GM21423 (cell line): ENCODE results near the gene PTPA.
"Not testable (repeated sequence)": the region's sequence is repeated elsewhere in the genome, so short reads cannot be mapped to it uniquely, and the experiment has no call there.

Source experiments
- ATAC-seq: cut with Tn5 transposase; IDR thresholded peaks from one replicate; pipeline ENCODE4 v1.9.1; 2021; ENCODE audit warnings: mild to moderate bottlenecking, moderate library complexity; ENCODE audit not compliant: unreplicated experiment

Gene PTPA

DNA sequence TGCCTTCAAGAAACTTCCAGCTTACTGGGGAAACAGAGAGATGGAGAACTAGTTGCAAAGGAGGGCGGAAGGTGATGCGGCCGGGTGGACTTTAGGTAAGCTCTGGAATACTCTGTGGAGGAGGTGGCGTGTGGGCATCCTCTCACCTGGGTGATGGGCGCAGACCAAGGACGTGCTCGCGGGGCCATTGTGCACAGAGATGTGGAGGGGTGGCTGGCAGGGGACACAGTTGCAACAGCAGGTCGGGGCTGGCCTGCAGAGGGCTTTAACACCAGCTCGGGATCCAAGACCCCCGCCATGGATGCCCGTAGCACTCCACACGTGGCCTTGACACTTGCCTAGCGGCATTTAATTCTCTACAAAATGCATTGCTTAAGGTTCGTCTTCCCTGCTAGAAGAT, 40.3 kb downstream of the PTPA start:
- no peak for ATAC-seq

DNA sequence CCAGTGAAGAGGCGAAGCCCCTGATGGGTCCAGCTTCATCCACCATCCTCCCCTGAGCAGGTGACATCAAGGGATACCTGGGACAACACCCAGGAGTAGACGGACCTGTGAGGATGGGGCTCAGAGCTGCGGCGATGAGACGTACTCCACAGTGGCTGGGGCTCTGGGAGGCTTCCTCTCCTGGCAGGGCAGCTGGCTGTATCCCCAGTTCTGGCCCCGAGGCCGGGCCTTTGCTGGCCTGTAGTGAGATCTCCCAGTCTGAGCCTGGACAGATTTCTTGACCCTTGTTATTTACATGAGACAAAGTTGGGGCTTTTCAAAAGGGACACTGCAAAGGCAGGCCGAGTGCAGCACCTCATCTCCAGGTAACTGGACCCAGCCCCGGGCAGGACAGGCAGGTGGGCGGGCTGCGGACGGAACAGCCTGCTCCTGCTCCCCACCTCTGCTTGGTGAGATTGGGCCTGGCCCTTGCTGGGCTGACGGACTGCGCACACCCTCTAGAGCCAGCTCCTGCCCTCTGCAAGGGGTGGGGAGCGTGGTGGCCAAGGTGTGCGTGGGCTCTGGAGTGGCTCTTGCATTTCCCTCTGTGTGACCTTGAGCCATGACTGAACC, 43.8 kb downstream of the PTPA start:
- no peak for ATAC-seq

DNA sequence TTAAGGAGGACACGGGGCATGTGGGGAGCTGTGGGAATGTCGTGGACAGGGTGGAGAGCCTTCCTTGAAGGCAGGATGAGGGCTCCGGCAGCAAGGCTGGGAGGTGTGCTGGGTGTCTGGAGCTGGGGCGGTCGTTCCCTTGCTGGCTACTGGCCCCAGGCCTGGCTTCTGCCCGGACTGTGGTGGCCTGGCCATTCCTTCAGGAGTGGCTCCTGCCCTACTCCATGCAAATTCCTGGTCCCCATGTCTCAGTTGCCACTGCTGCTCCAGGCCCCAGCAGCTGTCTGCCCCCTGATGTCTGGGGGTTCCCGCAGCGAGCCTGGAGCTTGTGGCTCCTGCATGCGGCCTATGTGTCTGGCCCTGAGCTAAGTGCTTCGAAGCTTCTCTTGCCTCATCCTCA, 44.9 kb downstream of the PTPA start:
- ATAC-seq: no peak

DNA sequence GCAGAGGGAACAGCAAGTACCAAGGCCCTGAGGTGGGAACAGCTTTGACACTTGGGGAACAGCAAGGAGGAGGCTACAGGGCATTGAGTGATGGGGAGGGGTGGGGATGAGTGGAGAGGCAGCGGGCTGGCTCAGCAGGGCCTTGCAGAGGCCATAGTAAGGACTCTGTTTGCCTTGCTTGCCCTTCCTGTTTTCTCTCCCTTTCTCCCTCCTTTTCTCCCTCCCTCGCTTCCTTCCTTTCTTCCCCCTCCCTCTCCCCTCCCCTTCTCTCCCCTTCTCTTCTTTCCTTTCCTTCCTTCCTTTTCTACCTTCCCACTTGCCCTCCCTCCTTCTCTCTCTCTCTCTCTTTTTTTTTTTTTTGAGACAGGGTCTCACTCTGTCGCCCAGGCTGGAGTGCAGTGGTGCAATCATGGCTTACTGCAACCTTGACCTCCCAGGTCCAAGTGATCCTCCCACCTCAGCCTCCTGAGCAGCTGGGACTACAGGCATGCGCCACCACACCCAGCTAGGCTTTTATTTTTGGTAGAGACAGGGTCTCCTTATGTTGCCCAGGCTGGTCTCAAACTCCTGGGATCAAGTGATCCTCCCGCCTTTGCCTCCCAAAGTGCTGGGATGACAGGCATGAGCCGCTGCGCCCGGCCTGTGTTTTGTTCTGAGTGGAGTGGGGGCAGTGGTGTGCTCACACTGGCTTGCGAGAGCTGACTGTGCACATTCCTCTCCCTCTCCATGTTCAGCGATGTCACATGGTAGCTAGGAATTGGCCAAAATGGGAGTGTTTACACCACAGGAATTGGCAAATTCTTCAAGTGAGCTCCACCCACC, 49.7 kb downstream of the PTPA start:
- ATAC-seq: no peak

DNA sequence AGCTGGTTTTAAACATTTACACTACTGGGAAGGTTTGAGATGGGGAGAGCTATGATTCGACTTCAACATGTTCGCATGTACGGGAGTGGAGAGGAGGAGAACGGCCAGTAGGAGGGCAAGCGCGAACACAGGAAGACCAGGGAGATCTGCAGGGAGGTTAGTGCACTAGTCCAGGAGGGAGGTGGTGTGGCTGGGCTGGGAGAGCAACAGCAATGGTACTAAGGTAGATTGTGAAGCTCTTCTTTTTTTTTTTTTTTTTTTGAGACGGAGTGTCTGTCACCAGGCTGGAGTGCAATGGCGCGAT, 50.3 kb downstream of the PTPA start:
- no peak for ATAC-seq

DNA sequence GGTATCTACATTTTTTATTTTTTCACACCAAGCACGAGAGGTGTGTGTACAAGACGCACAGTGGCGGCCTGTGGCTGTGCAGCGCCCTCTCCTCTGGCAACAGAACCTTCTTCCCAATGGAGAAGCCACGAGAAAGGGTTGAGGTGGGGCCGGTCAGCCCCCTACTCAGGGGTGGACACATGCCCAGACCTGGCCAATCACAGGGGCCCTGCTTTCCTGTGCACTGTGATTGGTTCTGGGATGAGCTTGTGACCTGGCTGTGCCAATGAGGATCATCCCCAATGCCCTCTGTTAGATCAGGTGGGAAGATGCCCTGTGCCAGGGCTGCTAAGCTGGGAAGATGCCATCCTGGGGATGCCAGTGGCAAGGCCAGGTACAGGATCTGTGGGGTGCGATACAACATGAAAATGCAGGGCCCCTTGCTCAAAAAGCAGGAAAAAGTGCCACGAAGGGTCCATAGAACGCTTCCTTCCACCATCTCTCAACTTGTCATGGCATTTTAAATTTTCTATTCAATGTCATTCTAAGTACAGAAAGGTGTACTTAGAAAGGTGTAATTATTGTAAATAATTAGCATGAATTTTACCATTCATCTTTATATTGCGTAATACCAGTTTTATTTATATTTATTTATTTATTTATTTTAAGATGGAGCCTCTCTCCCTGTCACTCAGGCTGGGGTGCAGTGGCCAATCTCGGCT, 51.4 kb downstream of the PTPA start:
- ATAC-seq: no peak

DNA sequence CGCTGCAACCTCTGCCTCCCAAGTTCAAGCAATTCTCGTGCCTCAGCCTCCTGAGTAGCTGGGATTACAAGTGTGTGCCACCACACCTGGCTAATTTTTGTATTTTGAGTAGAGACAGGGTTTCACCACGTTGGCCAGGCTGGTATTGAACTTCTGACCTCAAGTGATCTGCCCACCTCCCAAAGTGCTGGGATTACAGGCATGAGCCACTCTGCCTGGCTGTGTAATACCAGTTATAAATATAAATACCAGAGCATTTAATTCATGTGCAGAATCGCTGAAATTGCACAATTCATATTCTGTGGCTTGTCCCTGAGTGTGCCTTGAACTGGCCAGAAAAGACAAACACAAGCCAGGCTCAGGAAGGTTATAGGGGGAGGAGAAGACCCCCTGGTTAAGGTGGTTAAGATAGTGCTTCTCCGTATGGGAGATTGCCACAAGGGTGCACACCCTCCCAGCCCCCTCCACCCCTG, 52.0 kb downstream of the PTPA start:
- not testable (repeated sequence) for ATAC-seq

DNA sequence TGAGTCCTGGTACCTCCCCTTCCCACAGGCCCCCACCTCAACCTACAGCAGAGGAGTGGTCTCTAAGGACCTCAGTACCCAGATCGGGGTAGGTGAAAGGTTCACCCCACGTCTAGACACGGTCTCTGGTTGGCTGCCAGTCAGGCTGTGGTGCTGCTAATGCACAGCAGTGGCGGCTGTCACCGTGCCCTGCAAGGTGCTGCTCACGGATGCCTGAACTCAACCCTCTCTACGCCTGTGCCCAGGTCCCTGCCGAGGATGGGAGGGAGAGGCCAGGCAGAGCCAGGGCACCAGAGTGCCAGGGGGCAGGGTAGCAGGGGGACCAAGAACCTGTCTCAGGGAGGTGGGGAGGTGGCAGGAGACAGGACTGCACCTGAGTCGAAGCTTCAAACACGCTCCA, 52.5 kb downstream of the PTPA start:
- no peak for ATAC-seq

DNA sequence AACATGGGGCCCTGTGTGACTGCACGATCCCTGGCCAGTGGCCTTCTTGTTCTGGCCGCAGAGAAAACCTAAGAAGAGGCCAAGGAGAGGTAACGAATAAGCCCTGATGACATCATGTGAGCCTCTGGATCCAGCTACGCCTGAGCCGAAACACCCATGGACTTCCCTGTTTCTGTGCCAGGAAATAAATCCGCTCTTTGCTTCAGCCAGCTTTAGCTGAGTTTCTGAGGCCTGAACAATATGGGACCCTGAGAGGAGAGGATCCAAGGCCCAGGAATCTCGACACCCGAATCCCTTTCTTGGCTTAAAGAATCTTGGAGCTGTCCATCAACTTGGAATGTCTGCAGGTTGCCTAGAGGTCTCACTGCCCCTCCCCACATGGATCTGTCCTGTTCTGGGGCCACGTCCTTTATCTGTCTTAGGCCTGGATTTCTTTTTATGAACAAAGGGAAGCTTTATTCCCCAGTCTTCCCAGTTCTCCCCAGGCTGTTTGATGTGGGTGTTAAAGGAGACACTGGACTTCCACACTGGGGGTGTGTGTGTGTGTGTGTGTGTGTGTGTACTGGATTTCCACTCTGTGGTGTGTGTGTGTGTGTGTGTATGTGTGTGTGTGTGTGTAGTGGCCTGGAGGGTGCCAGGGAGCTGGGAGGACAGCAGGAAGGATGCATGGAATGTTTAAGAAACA, 53.2 kb downstream of the PTPA start:
- no peak for ATAC-seq

DNA sequence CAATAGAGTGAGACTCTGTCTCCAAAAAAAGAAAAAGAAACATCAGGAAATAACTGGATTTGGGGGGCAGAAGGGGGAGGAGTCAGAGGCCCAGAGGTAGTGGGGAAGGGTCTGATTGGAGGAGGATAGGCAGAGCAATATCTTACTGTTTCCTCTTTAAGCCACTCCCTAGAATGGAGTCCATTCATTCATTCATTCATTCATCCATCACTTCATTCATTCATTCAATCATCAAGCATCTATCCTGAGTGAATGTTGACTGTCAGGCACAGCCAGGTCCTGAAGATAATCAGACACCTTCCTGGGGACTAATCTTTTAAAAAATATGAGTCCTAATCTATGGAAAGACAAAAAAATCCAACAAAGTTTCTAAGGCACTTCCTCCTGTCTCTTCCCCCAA, 54.0 kb downstream of the PTPA start:
- no peak for ATAC-seq

DNA sequence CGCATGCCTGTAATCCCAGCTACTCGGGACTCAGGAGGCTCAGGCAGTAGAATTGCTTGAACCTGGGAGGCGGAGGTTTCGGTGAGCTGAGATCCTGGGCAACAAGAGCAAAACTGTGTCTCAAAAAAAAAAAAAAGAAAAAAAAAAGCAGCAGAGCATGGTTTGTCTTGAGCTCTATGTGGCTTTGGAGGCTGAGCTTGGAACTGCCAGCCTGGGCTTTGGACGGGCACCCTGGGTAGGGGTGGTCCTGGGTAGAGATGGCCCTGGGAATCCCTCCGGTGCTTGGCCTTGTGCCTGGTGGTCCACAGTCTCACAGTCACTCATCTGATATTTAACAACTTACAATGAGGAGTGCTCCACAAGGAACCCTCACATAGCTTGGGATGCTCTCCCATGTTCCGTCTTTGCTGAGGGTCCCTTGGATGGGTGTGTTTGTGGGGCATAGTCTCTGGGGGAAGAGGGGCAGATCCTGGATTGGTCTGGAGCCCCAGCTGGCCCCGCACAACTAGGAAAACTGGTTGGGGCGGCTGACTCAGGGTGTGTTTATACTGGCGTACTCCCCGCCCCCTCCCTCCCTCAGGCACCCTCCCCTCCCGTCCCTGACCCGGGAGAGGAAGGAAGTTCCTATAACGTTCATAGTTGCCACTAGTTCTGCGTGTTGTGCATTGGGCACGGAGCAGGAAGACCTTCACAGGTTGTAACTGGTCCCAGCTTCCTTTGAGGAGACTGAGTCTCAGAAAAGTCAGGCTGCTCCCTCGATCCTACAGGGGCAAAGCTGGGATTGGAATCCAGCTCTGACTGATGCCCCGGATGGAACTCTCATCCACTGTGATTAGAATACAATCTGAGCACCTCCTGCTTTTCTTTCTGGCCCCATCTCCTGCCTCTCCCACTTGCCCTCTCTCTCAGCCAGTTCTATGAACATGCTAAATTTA, 55.7 kb downstream of the PTPA start:
- ATAC-seq: no peak

DNA sequence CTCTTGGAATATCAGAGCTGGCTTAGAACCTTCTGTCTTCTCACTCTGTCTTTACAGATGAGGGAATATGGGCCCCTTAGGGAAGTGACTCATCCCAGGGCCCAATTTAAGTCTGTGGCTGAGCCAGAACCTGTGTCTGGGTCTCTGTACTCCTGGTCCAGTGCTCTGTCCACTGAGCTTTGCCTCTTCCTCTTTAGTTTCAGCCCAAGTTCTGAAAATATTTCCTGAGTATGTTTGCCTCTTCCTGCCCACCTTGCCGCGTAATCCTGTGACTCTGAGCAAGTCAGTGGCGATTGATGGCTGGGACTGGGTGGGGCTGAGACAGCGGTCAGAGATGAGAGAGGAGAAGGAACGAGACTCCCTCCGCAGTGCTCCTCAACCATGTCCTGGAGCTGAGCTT, 59.0 kb downstream of the PTPA start:
- no peak for ATAC-seq

DNA sequence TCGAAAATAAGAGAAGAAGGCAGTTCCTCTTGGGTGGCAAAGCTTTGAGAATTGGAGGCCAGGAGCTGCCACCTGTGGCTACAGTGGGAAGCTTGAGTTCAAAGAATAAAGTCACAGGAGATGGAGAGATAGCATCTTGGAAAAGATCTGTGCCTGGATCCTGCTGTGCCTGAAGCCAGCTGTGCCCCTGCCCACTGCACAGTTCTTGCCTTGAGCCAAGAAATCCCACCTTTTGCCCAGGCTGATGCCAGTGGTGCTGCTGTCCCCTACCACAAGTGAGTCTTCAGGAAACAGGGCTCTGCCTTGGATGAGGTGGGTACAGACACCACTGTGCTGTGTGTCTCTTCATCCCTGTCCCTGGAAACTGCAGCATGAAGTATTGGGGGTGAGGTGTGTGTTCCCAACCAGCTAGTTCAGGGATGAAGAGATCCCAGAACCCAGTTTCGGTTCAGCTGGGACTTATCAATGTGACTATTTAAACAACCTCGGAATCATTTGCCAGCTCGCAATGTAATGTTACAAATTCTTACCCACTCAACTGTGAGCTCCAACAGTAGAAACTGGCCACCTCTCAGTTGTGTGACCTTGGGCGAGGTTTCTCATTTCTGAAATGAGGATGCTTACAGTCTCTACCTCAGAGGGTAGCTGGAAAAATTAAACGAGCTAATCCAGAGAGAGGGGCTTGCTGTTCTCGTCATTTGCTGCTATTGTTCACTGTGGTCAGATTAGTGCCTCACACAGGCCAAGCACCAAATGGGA, 61.0 kb downstream of the PTPA start:
- ATAC-seq: no peak

DNA sequence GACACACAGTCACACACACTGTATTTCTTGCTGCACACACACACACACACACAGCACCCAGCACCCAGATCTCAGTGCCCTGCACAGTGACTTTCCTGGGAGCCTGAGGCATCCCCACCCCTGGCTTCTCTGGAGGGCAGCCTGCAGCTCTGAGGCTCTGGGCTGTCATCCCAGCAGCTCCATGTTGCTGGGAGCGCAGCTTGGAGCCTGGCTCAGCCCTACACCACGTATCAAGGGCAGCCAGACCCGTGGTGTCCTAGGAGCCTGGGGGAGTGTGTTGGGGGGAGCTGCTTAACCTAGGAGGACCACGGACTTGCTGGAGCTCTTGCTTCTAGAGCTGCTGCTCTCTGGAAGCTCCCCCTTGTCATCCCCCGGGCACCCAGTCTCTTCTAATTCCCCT, 61.6 kb downstream of the PTPA start:
- ATAC-seq: no peak

DNA sequence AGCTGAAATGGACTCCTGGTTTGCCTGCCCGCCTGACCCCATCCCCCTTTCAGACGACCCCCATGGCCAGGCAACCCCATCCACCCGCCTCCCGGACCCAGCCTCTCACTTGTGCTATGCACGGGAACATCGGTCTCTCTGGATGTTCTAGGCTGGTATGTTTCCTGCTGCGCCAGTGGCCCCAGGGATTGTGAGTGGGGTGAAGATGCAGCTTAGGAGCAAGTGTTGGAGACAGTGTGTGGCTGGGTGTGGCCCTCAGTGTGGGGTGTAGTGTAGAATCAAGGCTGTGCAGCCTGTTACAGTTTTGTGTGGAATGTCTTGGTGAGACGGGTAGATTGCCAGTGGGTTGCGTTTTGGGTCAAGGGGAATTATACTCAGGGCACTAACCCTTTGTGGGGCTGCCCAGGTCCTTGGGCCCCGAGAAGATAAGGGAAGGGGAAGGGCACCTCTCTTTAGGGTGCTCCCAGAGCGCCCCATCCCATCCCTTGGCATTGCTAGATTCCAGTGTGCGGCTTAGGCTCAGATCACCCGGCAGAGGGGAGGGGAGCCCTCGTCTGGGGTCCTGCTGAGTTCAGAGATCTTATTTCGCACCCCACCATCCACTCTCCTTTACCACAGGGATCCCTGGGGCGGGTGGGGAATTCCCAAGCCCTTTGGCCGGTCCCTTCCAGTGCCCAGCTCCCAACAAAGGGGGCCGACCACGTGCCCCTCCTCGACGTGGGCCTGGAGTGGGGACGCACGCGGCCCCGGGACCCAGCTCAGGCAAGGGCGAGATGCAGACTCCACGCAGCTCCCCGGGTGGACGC, 62.3 kb downstream of the PTPA start:
- no peak for ATAC-seq

DNA sequence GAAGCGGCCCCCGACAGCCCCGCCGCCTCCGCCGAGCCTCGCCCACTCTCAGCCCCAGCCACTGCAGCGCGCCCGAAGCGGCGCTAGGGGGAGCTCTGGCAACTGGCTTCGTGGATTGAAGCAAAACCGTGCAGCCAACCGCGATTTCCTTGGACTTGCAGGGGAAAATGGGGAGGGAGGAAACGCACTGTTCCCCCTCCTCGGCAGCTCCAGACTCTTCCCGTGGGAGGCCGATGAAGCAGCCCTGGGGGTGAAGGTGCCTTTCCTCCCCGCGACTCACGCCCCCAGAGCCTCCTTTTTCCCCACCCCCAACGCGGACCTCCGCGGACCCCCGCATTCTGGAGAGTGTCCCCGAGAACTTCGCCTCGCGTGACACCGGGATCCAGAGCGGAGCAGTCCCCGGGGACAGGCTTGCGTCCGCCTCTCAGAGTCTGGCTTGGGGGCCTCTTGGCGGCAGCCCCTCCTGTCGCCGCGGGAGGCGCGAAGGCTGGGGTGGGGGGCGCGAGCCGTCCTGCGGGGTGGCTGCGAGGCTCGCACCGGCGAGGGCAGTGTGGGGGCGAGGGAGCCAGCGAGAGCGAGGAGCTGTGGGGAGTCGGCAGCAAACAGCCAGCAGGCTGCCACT, 63.0 kb downstream of the PTPA start:
- ATAC-seq: no peak

DNA sequence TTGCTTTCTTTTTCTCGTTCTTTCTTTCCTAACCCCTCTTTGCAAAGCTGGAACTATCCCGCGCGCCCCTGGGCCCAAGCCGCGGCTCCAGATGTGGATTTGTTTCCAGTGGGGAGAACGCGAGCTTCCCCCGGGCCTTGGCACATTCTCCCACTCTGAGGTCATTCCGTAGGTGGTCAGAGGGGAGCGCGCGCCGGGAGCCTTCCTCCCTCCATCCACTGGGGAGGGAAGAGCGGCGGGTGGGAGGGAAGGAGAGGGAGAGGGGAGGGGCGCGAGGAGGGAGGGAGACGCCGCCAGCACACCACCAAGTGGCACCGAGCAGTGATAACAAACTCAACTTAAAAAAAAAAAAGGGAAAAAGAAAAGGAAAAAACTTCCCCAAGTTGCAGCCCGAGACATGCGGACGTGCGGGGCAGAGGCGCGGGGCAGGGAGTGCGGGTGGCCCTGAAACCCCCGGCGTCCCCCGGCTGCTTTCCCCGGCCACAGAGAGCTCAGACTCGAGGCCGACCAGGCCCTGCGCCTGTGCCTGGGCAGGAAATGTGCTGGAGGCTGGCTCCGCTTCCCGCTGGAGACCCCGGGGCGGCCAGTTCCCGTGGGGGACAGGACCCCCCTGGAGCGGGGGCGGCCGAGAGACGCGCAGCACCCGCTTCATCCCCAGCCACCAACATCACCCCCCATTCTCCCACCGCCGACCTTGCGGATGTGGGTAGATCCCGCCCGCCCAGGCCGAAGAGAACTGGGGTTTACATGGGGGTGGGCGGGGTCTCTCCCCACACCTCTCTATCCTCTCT, 63.7 kb downstream of the PTPA start:
- ATAC-seq: no peak

DNA sequence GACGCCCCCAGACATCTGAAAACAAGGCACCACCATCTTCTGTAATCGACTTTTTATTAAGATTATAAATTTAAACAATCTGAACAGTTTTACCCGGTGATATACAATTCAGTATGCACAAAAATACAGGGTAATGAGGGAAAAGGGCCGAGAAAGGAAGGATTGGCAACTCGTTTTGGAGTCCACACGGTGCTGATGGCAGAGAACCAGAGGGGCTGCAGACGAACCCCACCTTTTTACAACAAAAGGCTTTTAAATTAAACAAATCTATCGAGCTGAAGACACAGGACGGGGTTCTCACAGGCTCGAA, 64.3 kb downstream of the PTPA start:
- no peak for ATAC-seq
